WTC11 (cell line): ENCODE measurements around the gene ASB2. TPM values are rescaled to one million over a fixed set of nuclear protein-coding genes. Genes with fewer than 3 reads are reported as not detected.

Experiments
- ATAC-seq: fragments of 200-7000 bp; cut with Tn5 transposase; 2 replicates; pipeline ENCODE4 v1.10.0; 2021; ENCODE audit warnings: mild to moderate bottlenecking, moderate library complexity
- CTCF ChIA-PET: fragments of 300-600 bp; sonication (Branson Sonifier 250); formaldehyde crosslinking; loops from one replicate; lab custom pipeline; 2021; ENCODE audit warnings: antibody characterized with exemption; lab: Charles Lee
- POLR2A ChIA-PET: fragments of 350-600 bp; sonication (Branson Sonifier 250); formaldehyde crosslinking; loops from one replicate; lab custom pipeline; 2021; ENCODE audit warnings: antibody characterized with exemption; lab: Charles Lee
- DNase-seq: peaks from one replicate; pipeline ENCODE4 v3.0.0; 2021; ENCODE audit warnings: low spot score
- H3K27ac Mint-ChIP-seq: 2 replicates; pipeline ENCODE4 v1.8.0; 2021; ENCODE audit warnings: mixed read lengths
- H3K27me3 Mint-ChIP-seq: 2 replicates; pipeline ENCODE4 v1.8.0; 2021; ENCODE audit warnings: low read depth, mild to moderate bottlenecking, moderate library complexity, mixed read lengths
- H3K36me3 Mint-ChIP-seq: 2 replicates; pipeline ENCODE4 v1.8.0; 2021; ENCODE audit warnings: mixed read lengths
- H3K4me1 Mint-ChIP-seq: 2 replicates; pipeline ENCODE4 v1.8.0; 2022; ENCODE audit warnings: mixed read lengths
- H3K4me3 Mint-ChIP-seq: 2 replicates; pipeline ENCODE4 v1.8.0; 2021; ENCODE audit warnings: mild to moderate bottlenecking, moderate library complexity, mixed read lengths
- H3K9me3 Mint-ChIP-seq: 2 replicates; pipeline ENCODE4 v1.8.0; 2021; ENCODE audit warnings: mixed read lengths
- ATF1 ChIP-seq: sonication (generic); formaldehyde crosslinking; IDR thresholded peaks from 2 replicates; pipeline ENCODE4 v1.8.1; 2023; ENCODE audit warnings: mild to moderate bottlenecking, moderate library complexity, missing genetic modification reagents
- CREM ChIP-seq: sonication (generic); formaldehyde crosslinking; IDR thresholded peaks from 2 replicates; pipeline ENCODE4 v1.8.1; 2022; ENCODE audit warnings: mild to moderate bottlenecking, missing genetic modification reagents, moderate library complexity
- ELF4 ChIP-seq: sonication (generic); formaldehyde crosslinking; IDR thresholded peaks from 2 replicates; pipeline ENCODE4 v1.8.1; 2022; ENCODE audit warnings: low read depth, mild to moderate bottlenecking, moderate library complexity, missing genetic modification reagents
- ESRRA ChIP-seq: sonication (generic); formaldehyde crosslinking; IDR thresholded peaks from 2 replicates; pipeline ENCODE4 v1.8.1; 2022; ENCODE audit warnings: mild to moderate bottlenecking, missing genetic modification reagents, borderline replicate concordance
- FOXK1 ChIP-seq: sonication (generic); formaldehyde crosslinking; IDR thresholded peaks from 2 replicates; pipeline ENCODE4 v1.8.0; 2022; ENCODE audit warnings: mild to moderate bottlenecking, moderate library complexity, missing genetic modification reagents
- JUN ChIP-seq: sonication (generic); formaldehyde crosslinking; IDR thresholded peaks from 2 replicates; pipeline ENCODE4 v1.8.0; 2023; ENCODE audit warnings: mild to moderate bottlenecking, missing genetic modification reagents
- MXD4 ChIP-seq: fragments of 250-450 bp; sonication (Bioruptor Pico); IDR thresholded peaks from 2 replicates; pipeline ENCODE4 v1.8.0; 2021; ENCODE audit warnings: mild to moderate bottlenecking, moderate library complexity, borderline replicate concordance
- NFATC4 ChIP-seq: fragments of 250-450 bp; sonication (Bioruptor Pico); IDR thresholded peaks from 2 replicates; pipeline ENCODE4 v1.9.0; 2021; ENCODE audit warnings: mild to moderate bottlenecking
- NFE2L1 ChIP-seq: sonication (generic); formaldehyde crosslinking; IDR thresholded peaks from 2 replicates; pipeline ENCODE4 v1.8.1; 2023; ENCODE audit warnings: missing genetic modification reagents
- NFYB ChIP-seq: sonication (generic); formaldehyde crosslinking; conservative IDR thresholded peaks from 2 replicates; pipeline ENCODE4 v1.8.0; 2022; ENCODE audit warnings: low read depth, missing genetic modification reagents
- PRRX2 ChIP-seq: fragments of 250-450 bp; sonication (Bioruptor Pico); IDR thresholded peaks from 2 replicates; pipeline ENCODE4 v1.8.0; 2021; ENCODE audit warnings: mild to moderate bottlenecking
- RELA ChIP-seq: sonication (generic); formaldehyde crosslinking; IDR thresholded peaks from 2 replicates; pipeline ENCODE4 v1.8.1; 2022; ENCODE audit warnings: missing genetic modification reagents, mild to moderate bottlenecking, borderline replicate concordance
- SMAD4 ChIP-seq: sonication (generic); formaldehyde crosslinking; IDR thresholded peaks from 2 replicates; pipeline ENCODE4 v1.8.0; 2022; ENCODE audit warnings: mild to moderate bottlenecking, missing genetic modification reagents
- SOX15 ChIP-seq: fragments of 250-450 bp; sonication (Bioruptor Pico); IDR thresholded peaks from 2 replicates; pipeline ENCODE4 v1.9.0; 2021; ENCODE audit warnings: mild to moderate bottlenecking
- SP1 ChIP-seq: sonication (generic); formaldehyde crosslinking; conservative IDR thresholded peaks from 2 replicates; pipeline ENCODE4 v1.8.1; 2022; ENCODE audit warnings: missing genetic modification reagents
- ZNF121 ChIP-seq: sonication (generic); formaldehyde crosslinking; IDR thresholded peaks from 2 replicates; pipeline ENCODE4 v1.8.0; 2023; ENCODE audit warnings: missing genetic modification reagents
- ZNF138 ChIP-seq: sonication (generic); formaldehyde crosslinking; conservative IDR thresholded peaks from 2 replicates; pipeline ENCODE4 v1.8.1; 2022; ENCODE audit warnings: mild to moderate bottlenecking, moderate library complexity, missing genetic modification reagents
- ZNF423 ChIP-seq: fragments of 250-450 bp; sonication (Bioruptor Pico); IDR thresholded peaks from 2 replicates; pipeline ENCODE4 v2.1.2; 2022; ENCODE audit warnings: mild to moderate bottlenecking, moderate library complexity
- total RNA-seq: library from RNA; stranded (reverse); gene quantifications from 3 replicates; pipeline ENCODE4 v1.2.3, GENCODE V29; 2021
- TF ChIP-seq, protein P1 (sequence below): fragments of 250-450 bp; sonication (Bioruptor Pico); IDR thresholded peaks from 2 replicates; pipeline ENCODE4 v1.8.0; 2021; ENCODE audit warnings: mild to moderate bottlenecking
- TF ChIP-seq, protein P2 (sequence below): fragments of 250-450 bp; sonication (Bioruptor Pico); IDR thresholded peaks from 2 replicates; pipeline ENCODE4 v1.9.0; 2021; ENCODE audit warnings: mild to moderate bottlenecking
- TF ChIP-seq, protein P3 (sequence below): sonication (generic); formaldehyde crosslinking; IDR thresholded peaks from 2 replicates; pipeline ENCODE4 v1.8.1; 2023; ENCODE audit warnings: mild to moderate bottlenecking, missing genetic modification reagents
- TF ChIP-seq, protein P4 (sequence below): sonication (generic); formaldehyde crosslinking; IDR thresholded peaks from 2 replicates; pipeline ENCODE4 v1.8.0; 2022; ENCODE audit warnings: mild to moderate bottlenecking, missing genetic modification reagents
- TF ChIP-seq, protein P5 (sequence below): sonication (generic); formaldehyde crosslinking; IDR thresholded peaks from 2 replicates; pipeline ENCODE4 v1.8.1; 2023; ENCODE audit warnings: mild to moderate bottlenecking, missing genetic modification reagents, moderate library complexity
- TF ChIP-seq, protein P6 (sequence below): sonication (generic); formaldehyde crosslinking; IDR thresholded peaks from 2 replicates; pipeline ENCODE4 v1.8.1; 2022; ENCODE audit warnings: mild to moderate bottlenecking, moderate library complexity, missing genetic modification reagents

The ASB2 gene
- total RNA-seq, 1 experiment from 2014 or later = 0.37 TPM

DNA sequence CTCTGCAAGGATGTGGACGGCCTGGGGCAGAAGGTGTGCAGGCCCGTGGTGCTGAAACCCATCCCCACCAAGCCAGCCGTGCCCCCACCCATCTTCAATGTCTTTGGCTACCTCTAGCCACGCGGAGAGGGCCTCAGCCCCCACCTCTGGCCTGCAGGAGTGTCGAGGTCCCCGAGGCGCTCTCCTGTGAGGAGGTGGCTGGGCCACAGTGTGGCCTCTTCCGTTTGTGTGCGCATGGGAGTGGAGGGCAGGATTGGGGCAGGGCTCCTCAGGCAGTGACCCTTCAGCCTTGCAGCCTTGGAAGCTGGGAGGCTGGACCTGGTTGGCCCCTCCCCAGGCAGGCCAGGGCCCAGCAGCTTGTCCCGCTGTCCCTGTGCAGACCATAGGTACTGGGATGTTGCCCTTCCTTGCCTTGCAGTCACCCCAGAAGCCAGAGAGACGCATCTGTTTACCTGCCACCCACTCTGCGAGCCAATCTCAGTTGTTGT lies 47.3 kb downstream of the ASB2 start:
- CTCF ChIA-PET = interaction anchor here (1.5 to 3.9 kb wide), 3 partner anchors 10 to 200 kb away, joined by 3 to 37 read pairs (median 4); partner anchors contain the start of gene IFI27L2
- no peaks in the 10 kb centered on the region for H3K36me3 Mint-ChIP-seq
- H3K27ac Mint-ChIP-seq = no peak overlapping the region; the same call in 1 of the 2 replicates
- H3K27me3 Mint-ChIP-seq = no peaks in the 10 kb centered on the region
- ATAC-seq = no peak
- no peak for TF ChIP-seq SMAD4 (CRISPR knock-in tag)
- TF ChIP-seq, protein P1, sequence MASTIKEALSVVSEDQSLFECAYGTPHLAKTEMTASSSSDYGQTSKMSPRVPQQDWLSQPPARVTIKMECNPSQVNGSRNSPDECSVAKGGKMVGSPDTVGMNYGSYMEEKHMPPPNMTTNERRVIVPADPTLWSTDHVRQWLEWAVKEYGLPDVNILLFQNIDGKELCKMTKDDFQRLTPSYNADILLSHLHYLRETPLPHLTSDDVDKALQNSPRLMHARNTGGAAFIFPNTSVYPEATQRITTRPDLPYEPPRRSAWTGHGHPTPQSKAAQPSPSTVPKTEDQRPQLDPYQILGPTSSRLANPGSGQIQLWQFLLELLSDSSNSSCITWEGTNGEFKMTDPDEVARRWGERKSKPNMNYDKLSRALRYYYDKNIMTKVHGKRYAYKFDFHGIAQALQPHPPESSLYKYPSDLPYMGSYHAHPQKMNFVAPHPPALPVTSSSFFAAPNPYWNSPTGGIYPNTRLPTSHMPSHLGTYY (CRISPR knock-in tag) = no peak
- no peak for TF ChIP-seq ZNF138 (CRISPR knock-in tag)
- TF ChIP-seq CREM (CRISPR knock-in tag) = no peak
- TF ChIP-seq ELF4 (CRISPR knock-in tag) = no peak
- no peak for TF ChIP-seq SOX15
- TF ChIP-seq, protein P2, sequence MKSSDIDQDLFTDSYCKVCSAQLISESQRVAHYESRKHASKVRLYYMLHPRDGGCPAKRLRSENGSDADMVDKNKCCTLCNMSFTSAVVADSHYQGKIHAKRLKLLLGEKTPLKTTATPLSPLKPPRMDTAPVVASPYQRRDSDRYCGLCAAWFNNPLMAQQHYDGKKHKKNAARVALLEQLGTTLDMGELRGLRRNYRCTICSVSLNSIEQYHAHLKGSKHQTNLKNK (CRISPR knock-in tag) = no peak
- TF ChIP-seq, all 79 proteins: peak for 0
- POLR2A ChIA-PET = no interaction called here
- H3K9me3 Mint-ChIP-seq = no peaks in the 10 kb centered on the region
- H3K4me3 Mint-ChIP-seq = no peak overlapping the region
- H3K4me1 Mint-ChIP-seq = peaks cover 1% of the 10 kb centered on the region; the same call in 1 of the 2 replicates
- DNase-seq = no peak

DNA sequence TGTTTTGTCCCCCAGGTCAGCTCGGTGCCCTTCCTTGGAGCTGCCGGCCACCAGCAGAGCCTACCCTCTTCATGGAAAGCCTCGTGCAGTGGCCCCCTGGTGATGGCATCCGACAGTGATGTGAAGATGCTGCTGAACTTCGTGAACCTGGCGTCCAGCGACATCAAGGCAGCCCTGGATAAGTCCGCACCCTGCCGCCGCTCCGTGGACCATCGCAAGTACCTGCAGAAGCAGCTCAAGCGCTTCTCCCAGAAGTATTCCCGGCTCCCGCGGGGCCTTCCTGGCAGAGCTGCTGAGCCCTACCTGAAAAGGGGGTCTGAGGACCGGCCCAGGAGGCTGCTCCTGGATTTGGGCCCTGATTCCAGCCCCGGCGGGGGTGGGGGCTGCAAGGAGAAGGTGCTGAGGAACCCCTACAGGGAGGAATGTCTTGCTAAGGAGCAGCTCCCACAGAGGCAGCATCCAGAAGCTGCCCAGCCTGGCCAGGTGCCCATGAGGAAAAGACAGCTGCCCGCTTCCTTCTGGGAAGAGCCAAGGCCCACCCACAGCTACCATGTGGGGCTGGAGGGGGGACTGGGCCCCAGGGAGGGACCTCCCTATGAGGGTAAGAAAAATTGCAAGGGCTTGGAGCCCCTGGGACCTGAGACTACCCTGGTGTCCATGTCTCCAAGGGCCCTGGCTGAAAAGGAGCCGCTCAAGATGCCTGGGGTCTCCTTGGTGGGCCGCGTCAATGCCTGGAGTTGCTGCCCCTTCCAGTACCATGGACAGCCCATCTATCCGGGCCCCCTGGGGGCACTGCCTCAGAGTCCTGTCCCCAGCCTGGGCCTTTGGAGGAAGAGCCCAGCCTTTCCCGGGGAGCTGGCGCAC lies 48.0 kb downstream of the ASB2 start:
- Mint-ChIP-seq H3K27me3 (no peaks in the 10 kb centered on the region), H3K27ac (no peak overlapping the region), H3K36me3 (no peaks in the 10 kb centered on the region), H3K9me3 (no peaks in the 10 kb centered on the region), H3K4me1 (peaks cover 6% of the 10 kb centered on the region; the same call in 1 of the 2 replicates), H3K4me3 (no peak overlapping the region)
- ATAC-seq (no peak), DNase-seq (no peak)
- ChIA-PET CTCF (interaction anchor here (0.8 to 3.9 kb wide), 6 partner anchors 8 to 201 kb away, joined by 3 to 37 read pairs (median 4); partner anchors contain the start of gene IFI27L2), POLR2A (no interaction called here)
- TF ChIP-seq PRRX2 (CRISPR knock-in tag) (no peak), NFE2L1 (CRISPR knock-in tag) (no peak), MXD4 (CRISPR knock-in tag) (no peak), RELA (CRISPR knock-in tag) (no peak), SP1 (no peak), NFYB (no peak), ATF1 (CRISPR knock-in tag) (no peak), JUN (CRISPR knock-in tag) (no peak), ESRRA (CRISPR knock-in tag) (no peak), FOXK1 (CRISPR knock-in tag) (no peak), ZNF121 (CRISPR knock-in tag) (no peak), ZNF423 (no peak), ZNF138 (CRISPR knock-in tag) (no peak), NFATC4 (CRISPR knock-in tag) (no peak)
- TF ChIP-seq, protein P1 (CRISPR knock-in tag) = no peak
- TF ChIP-seq, protein P3, sequence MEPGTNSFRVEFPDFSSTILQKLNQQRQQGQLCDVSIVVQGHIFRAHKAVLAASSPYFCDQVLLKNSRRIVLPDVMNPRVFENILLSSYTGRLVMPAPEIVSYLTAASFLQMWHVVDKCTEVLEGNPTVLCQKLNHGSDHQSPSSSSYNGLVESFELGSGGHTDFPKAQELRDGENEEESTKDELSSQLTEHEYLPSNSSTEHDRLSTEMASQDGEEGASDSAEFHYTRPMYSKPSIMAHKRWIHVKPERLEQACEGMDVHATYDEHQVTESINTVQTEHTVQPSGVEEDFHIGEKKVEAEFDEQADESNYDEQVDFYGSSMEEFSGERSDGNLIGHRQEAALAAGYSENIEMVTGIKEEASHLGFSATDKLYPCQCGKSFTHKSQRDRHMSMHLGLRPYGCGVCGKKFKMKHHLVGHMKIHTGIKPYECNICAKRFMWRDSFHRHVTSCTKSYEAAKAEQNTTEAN (CRISPR knock-in tag) = no peak
- TF ChIP-seq, protein P4, sequence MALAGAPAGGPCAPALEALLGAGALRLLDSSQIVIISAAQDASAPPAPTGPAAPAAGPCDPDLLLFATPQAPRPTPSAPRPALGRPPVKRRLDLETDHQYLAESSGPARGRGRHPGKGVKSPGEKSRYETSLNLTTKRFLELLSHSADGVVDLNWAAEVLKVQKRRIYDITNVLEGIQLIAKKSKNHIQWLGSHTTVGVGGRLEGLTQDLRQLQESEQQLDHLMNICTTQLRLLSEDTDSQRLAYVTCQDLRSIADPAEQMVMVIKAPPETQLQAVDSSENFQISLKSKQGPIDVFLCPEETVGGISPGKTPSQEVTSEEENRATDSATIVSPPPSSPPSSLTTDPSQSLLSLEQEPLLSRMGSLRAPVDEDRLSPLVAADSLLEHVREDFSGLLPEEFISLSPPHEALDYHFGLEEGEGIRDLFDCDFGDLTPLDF = no peak
- TF ChIP-seq, protein P5, sequence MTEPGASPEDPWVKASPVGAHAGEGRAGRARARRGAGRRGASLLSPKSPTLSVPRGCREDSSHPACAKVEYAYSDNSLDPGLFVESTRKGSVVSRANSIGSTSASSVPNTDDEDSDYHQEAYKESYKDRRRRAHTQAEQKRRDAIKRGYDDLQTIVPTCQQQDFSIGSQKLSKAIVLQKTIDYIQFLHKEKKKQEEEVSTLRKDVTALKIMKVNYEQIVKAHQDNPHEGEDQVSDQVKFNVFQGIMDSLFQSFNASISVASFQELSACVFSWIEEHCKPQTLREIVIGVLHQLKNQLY (CRISPR knock-in tag) = no peak
- TF ChIP-seq, protein P6, sequence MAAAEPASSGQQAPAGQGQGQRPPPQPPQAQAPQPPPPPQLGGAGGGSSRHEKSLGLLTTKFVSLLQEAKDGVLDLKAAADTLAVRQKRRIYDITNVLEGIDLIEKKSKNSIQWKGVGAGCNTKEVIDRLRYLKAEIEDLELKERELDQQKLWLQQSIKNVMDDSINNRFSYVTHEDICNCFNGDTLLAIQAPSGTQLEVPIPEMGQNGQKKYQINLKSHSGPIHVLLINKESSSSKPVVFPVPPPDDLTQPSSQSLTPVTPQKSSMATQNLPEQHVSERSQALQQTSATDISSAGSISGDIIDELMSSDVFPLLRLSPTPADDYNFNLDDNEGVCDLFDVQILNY (CRISPR knock-in tag) = no peak
